HG02678 (cell line): ENCODE results near the gene UNC80.

Experiments used
- ATAC-seq: cut with Tn5 transposase; IDR thresholded peaks from one replicate; pipeline ENCODE4 v1.9.1; 2021; ENCODE audit warnings: mild to moderate bottlenecking, moderate library complexity; ENCODE audit not compliant: unreplicated experiment

Gene UNC80

GRCh38 chr2:209905691-209906090, 134.1 kb downstream of the UNC80 start:
- ATAC-seq, result no peak

GRCh38 chr2:209907746-209908145, 136.1 kb downstream of the UNC80 start:
- ATAC-seq, result no peak

DNA sequence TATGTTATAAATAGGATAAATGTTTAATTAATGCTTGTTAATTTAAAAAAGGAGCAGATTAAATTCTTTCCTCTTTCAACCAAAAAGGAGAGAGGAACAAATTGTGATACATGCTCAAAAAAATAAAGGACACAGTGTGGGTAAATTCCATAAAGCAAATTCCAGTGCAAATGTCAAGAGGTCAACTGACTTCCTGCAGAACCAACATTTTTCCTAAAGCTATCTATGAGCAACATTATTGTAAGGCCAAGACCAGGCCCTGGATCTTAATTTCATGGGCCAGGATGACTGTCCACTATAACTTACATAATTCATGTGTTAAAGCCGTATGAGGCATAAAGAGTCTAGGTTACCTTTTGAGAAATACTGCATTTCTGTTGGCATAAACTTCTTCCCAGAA, 136.9 kb downstream of the UNC80 start:
- no peak for ATAC-seq

DNA sequence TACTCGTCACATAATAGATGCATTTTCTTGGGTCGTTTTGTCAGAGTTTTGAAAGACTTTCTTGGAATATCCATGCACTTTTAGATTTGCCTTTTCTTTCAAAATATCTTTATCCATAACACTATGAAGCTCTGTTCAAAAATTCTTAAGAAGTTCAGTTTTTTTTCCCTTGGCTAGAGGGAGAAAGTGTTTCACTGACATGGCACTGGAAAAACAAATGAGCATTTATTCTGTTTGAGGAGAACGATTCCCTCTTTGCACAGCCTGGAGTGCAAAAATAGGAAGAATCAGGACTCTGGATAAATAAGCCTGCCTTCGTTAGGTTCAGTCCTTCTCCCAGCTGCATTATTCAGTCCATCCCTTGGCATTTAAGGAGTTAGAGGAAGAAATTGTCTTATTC, 139.9 kb downstream of the UNC80 start:
- no peak for ATAC-seq

DNA sequence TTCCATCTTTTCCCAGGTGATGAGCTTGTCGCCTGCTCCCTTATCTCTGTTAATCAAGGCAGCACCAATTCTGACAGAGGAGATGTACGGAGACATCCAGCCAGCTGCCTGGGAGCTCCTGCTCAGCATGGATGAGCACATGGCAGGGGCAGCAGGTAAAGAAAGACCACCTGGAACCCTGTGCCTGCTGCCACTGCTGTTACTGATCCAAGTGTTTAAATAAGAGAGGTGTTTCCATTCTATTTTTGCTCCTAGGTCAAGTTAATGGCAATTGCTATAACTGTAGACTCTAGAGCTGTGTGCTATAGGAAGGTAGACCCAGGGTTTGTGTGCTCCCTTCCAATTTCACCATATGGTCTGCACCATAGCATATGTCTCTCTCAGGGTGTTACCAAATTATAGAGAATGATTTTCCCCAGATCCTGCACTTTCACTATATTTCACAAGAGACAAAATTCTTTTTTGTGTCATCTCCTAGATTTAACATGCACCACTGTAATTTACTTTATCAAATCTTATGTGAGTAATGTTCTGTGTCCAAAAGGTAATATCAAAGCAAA, 142.2 kb downstream of the UNC80 start:
- no peak for ATAC-seq

DNA sequence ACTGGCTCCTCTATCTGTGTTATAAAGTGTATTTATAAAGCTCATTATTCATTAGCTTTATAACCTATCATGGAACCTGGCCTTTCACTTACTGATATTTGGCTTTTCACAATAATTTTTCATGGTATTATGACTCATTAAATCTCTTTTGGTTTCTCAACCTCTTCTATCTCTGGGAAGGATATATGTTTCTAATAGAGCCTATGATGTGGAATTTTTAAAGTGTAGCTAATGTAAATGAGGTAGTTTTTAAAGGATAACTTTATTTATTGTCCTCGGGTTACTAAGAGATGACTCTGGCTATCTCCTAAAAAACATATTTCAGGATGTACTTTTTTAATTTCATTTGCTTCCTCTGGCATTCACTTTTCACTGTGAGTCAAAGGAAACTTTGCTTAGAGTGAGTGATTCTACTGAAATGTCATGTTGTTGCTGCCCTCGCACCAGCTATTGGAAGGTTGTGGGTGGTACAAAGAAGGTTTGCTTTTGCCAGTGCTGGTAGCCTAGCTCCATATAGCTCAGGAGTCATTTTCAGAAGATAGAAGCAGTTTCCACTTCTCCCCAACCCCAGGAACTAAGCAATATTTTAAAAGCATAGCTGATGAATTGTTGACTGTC, 145.6 kb downstream of the UNC80 start:
- no peak for ATAC-seq

GRCh38 chr2:209918251-209918650, 146.6 kb downstream of the UNC80 start:
- no peak for ATAC-seq

DNA sequence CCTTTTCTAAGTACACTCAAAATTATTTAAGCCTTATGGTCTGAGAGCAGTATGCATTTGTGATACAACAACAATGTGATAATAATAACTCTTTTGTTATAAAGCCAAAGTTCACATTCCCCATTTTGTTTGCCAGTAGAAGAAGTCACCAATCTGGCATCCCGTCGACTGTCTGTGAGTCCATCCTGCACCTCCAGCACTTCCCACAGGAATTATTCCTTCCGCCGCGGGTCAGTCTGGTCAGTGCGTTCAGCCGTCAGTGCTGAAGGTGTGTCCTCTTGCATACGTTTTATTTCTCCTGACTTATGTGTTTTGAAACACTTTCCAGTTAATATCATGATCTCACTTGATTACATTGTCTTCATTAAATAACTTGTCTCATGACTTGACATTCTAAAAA, 150.5 kb downstream of the UNC80 start:
- ATAC-seq, result no peak

DNA sequence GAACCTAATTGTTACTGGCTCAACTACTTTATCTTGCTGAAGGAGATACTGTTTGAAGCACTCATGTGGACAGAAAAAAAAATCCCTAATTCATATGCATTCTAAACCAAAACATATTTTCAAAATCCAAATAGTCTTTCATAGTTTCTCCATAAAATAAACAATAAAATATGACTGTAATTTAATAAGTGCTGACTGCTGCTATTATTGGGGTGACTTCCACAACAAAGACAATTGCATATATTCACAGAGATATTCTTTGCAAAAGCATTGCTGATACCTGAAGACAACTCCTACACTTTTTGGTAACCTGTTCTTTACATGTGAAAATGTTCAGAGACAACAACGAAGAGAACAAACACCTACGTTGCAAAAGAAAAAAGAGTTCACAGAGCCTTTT, 157.7 kb downstream of the UNC80 start:
- ATAC-seq, result no peak

DNA sequence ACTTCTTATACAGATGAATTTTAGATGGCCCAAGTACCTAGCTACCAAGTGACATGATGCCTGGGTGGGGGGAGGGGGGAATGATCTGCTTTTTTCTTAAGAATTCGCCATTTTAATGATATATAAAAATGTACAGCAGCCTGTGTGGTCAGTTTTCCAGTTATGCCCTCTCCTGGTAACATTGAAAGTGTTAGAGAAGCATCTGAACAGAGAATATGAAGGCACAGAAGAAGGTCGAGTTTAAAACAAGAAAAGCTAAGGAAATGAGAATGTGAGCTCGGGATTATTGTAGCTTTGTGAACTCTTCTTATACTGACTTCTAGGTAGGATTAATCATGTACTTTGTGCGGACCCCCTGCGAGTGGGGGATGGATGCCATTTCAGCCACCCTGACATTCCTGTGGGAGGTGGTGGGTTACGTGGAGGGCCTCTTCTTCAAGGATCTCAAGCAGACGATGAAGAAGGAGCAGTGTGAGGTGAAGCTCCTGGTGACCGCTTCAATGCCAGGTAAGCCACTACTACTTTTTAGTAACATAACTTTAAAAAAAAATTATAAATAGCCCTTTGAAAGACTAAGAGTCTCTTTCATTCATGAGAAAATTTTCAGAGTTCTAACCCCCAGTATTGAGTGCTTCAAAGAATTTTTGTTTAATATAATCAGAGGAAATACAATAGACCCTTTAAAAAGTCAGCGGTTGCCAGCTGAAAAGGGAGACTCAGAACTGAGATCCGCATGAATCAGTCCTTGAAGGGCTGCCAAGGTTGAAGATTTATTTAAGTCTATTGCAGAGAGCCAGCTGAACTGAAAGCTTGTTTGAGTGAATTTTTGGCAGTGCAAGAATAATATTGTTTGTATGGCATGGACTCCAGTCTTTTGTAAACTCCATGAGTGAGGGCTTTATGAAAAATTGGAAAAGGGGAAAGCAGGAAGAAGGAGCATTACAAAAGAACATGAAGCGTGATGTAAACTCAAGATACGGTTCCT, 162.2 kb downstream of the UNC80 start:
- no peak for ATAC-seq

GRCh38 chr2:209936106-209936666, 164.6 kb downstream of the UNC80 start:
- ATAC-seq, result no peak

DNA sequence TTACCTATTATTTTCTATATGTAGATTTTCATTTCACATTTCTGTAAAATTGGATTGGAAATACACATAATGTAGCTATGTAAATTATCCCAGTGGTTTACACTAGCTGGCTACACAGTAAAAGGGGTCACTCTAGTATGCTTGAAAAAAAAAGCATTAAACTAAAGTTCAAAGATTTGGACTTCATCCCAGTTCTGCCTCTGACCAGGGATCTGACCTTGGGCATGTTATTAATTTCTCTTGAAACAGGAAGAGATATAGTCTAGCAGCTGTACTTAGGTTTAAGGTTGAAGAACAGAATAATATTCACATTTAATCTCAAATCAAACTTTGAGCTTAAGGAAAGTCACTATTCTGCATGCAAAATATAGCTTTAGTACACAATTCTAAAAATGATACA, 166.3 kb downstream of the UNC80 start:
- no peak for ATAC-seq

- no peak for ATAC-seq
These were observed 167.3 kb downstream of the UNC80 start for GRCh38 chr2:209938906-209939305.

DNA sequence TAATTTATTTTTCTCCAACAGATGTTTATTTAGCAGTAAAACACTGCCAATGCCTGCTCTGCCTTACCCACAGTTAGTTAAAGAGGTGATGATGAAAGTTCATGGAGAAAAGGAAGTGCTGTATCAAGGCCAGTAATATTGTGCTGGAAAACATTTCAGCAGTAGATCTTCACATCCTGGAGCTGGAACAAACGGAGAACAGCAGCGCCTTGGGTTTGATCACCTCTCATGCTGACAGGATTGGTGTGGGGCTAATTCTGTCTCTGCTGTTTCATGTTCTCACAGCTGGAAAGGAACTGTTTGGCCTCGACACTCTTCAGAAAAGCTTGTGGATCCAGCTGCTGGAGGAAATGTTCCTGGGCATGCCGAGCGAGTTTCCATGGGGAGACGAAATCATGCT, 169.3 kb downstream of the UNC80 start:
- no peak for ATAC-seq

GRCh38 chr2:209942426-209942825, 170.8 kb downstream of the UNC80 start:
- ATAC-seq, result no peak

- ATAC-seq, result no peak
These were observed 171.4 kb downstream of the UNC80 start for GRCh38 chr2:209942936-209943605.

DNA sequence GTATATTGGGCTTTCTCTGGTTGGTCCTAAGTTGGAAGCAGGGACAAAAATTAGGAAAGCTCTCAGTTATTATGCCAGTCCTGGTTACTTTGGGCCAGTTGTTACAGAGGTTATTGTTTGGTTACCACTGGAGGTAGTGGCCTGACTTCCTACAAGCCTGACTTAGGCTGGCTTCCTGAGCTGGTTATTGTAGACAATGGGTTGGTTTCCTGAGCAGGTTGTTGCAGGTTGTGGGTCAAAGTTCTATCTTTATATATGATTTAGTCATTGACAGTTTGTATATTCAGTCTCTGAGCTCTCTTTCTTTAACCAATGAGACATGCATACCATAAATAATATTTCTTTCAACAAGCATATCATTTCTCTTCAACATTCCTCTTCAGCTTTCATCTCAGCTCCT, 172.1 kb downstream of the UNC80 start:
- no peak for ATAC-seq

GRCh38 chr2:209946539-209946938, 174.9 kb downstream of the UNC80 start:
- no peak for ATAC-seq

DNA sequence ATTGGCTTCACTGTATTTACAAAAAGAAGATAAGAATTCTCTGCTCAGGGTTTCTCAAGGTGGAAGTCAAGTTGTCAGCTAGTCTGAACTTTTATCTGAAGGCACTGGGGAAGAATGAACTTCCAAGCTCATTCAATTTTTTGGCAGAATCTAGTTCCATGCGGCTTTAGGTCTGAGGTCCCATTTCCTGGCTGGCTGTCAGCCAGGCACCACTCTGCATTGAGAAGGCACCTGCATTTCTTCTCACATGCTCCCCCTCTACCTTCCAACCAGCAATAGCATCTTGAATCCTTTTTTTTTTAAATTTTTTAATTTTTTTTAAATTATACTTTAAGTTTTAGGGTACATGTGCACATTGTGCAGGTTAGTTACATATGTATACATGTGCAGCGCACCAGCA, 184.6 kb downstream of the UNC80 start:
- ATAC-seq, result no peak

DNA sequence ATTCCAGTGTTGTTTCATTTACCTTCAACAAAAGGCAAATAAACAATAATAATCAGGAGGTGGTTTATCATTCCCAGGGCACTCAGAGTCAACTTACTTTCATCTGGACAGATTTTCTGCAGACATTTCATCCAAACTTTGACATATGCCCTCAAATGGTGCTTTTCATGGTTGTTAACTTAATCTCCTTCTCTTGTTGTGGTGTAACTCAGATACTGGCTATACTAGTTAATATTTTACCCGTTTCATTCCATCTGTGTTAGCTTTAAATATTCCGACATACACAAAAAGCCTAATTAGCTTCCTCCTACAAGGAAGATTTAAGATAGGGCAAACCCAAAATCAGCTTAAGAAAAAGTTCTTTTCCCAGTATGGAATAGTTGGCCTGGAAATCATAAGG, 186.4 kb downstream of the UNC80 start:
- no peak for ATAC-seq

DNA sequence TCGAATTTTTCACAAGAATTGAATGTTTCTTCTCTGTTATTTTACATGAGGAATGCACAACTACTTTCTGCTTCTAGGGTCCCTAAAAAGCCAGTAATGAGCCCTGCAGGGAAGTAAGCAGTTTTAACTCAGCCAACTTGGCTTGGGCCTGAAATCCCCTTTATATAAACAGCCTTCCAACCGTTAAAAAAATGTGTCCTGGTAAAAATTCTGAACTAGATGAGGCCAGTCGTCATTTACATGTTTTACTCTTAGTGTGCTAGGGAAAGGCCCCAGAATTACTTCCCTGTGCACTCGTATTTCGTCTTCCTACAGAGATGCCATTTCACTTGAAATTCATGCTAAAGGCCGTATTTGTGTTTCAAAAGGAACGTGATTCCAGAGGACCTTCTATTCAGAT, 188.4 kb downstream of the UNC80 start:
- ATAC-seq, result no peak
